CD14-positive monocyte (primary cell): ENCODE results near the gene DYSF. TPM values are rescaled to one million over a fixed set of nuclear protein-coding genes. Genes with fewer than 3 reads are reported as not detected.

Source experiments
- DNase-seq, 3 donors: peaks; one replicate each; pipeline ENCODE4 v3.0.0-alpha.2; 2011 to 2022
- H2AFZ ChIP-seq: 2 replicates; pipeline ENCODE4 v1.6.0; 2012; ENCODE audit warnings: mild to moderate bottlenecking, low read depth, low read length, inconsistent platforms; ENCODE audit not compliant: insufficient read depth, poor library complexity, severe bottlenecking
- H3K27ac ChIP-seq, 2 donors: 1 replicate in 1 of 2; 2 replicates in 1 of 2; pipeline ENCODE4 v1.5.1; 2012 to 2013; ENCODE audit warnings: low read length in 2 of 2, control low read depth in 1 of 2, inconsistent platforms in 1 of 2, low read depth in 1 of 2, mild to moderate bottlenecking in 1 of 2
- H3K27me3 ChIP-seq, 2 donors: one replicate each; pipeline versions ENCODE4 v1.6.0 to v1.6.1; 2011 to 2013; ENCODE audit warnings: low read length in 2 of 2; ENCODE audit not compliant: control insufficient read depth in 2 of 2, insufficient read depth in 2 of 2
- H3K36me3 ChIP-seq, 2 donors: replicated peaks in 1 of 2; 1 replicate in 1 of 2; 2 replicates in 1 of 2; pipeline versions ENCODE4 v1.5.1 to v1.6.1; 2012 to 2013; ENCODE audit warnings: low read length in 2 of 2, control low read depth in 1 of 2, inconsistent platforms in 1 of 2, mild to moderate bottlenecking in 1 of 2; ENCODE audit not compliant: insufficient read depth in 2 of 2, control insufficient read depth in 1 of 2
- H3K4me1 ChIP-seq, 2 donors: 1 replicate in 1 of 2; 2 replicates in 1 of 2; pipeline versions ENCODE4 v1.5.1 to v1.6.1; 2012 to 2013; ENCODE audit warnings: low read length in 2 of 2, control low read depth in 1 of 2, inconsistent platforms in 1 of 2, mild to moderate bottlenecking in 1 of 2, moderate library complexity in 1 of 2; ENCODE audit not compliant: insufficient read depth in 2 of 2, control insufficient read depth in 1 of 2
- H3K4me2 ChIP-seq: replicated peaks from 2 replicates; pipeline ENCODE3; 2012; ENCODE audit warnings: low read length, moderate library complexity, mild to moderate bottlenecking; ENCODE audit not compliant: poor library complexity, severe bottlenecking; ENCODE audit errors: extremely low read depth
- H3K4me3 ChIP-seq, 3 experiments: fragments of 200-600 bp in 1 of 3; sonication (generic) in 1 of 3; replicated peaks in 1 of 3; 1 replicate in 2 of 3; 2 replicates in 1 of 3; pipeline ENCODE4 v1.5.1; 2011 to 2013; ENCODE audit warnings: low read length in 3 of 3, mild to moderate bottlenecking in 3 of 3, control low read depth in 2 of 3, low read depth in 2 of 3, inconsistent platforms in 1 of 3, moderate library complexity in 1 of 3
- H3K79me2 ChIP-seq: 2 replicates; pipeline ENCODE4 v1.6.0; 2012; ENCODE audit warnings: mild to moderate bottlenecking, control low read depth, inconsistent platforms, low read length, moderate library complexity; ENCODE audit not compliant: insufficient read depth
- H3K9ac ChIP-seq: 2 replicates; pipeline ENCODE4 v1.6.0; 2017; ENCODE audit warnings: low read length, mild to moderate bottlenecking; ENCODE audit not compliant: insufficient read depth, poor library complexity, severe bottlenecking
- H3K9me3 ChIP-seq, 2 donors: replicated peaks in 1 of 2; 1 replicate in 1 of 2; 2 replicates in 1 of 2; pipeline versions ENCODE4 v1.5.1 to v1.6.1; 2012 to 2013; ENCODE audit warnings: low read length in 2 of 2, control low read depth in 1 of 2; ENCODE audit not compliant: control insufficient read depth in 1 of 2, insufficient read depth in 1 of 2
- H4K20me1 ChIP-seq: 2 replicates; pipeline ENCODE4 v1.6.0; 2012; ENCODE audit warnings: mild to moderate bottlenecking, low read length, control low read depth, moderate library complexity; ENCODE audit not compliant: insufficient read depth
- H3K27ac Mint-ChIP-seq, 7 donors: one replicate each; pipeline ENCODE4 v1.8.0; 2020; ENCODE audit warnings: mild to moderate bottlenecking in 7 of 7, mixed read lengths in 7 of 7, moderate library complexity in 6 of 7, inconsistent platforms in 2 of 7
- H3K27me3 Mint-ChIP-seq, 3 donors: one replicate each; pipeline ENCODE4 v1.8.0; 2021 to 2022; ENCODE audit warnings: low read depth in 3 of 3, mild to moderate bottlenecking in 3 of 3, mixed read lengths in 3 of 3, moderate library complexity in 3 of 3, inconsistent platforms in 1 of 3
- H3K36me3 Mint-ChIP-seq, 2 donors: one replicate each; pipeline ENCODE4 v1.8.0; 2020; ENCODE audit warnings: mixed read lengths in 2 of 2, inconsistent platforms in 1 of 2, mild to moderate bottlenecking in 1 of 2
- H3K4me1 Mint-ChIP-seq: one replicate; pipeline ENCODE4 v1.8.0; 2020; ENCODE audit warnings: mild to moderate bottlenecking, mixed read lengths
- H3K4me3 Mint-ChIP-seq, 2 donors: one replicate each; pipeline ENCODE4 v1.8.0; 2020; ENCODE audit warnings: mild to moderate bottlenecking in 2 of 2, mixed read lengths in 2 of 2, moderate library complexity in 1 of 2
- H3K9me3 Mint-ChIP-seq, 7 donors: one replicate each; pipeline ENCODE4 v1.8.0; 2020 to 2022; ENCODE audit warnings: mixed read lengths in 7 of 7, mild to moderate bottlenecking in 6 of 7, moderate library complexity in 6 of 7, inconsistent platforms in 2 of 7
- WGBS: methylation state at CpG from one replicate; pipeline ENCODE4 v1.1.5; 2013; ENCODE audit warnings: missing lambda C conversion rate; ENCODE audit not compliant: insufficient coverage; 5-methylcytosine and 5-hydroxymethylcytosine counted together
- intact Hi-C, 2 donors: fragments of 100-400 bp; cut with micrococcal nuclease; formaldehyde crosslinking; loops; one replicate each; pipeline versions ENCODE4 v1.15.0 to v1.15.1; 2023
- polyA plus RNA-seq, 3 donors: library from polyadenylated mRNA; depleted of rRNA in 1 of 3; unstranded in 2 of 3; stranded (reverse) in 1 of 3; fragments of 300-500 nt in 2 of 3; fragments of >200 nt in 1 of 3; fragmentation: Illumina TruSeq in 2 of 3; gene quantifications; 1 replicate in 2 of 3; 2 replicates in 1 of 3; pipeline ENCODE4 v1.2.3, GENCODE V29; 2012 to 2021
- TF ChIP-seq, protein P1 (sequence below): fragments of 200-600 bp; IDR thresholded peaks from one replicate; pipeline ENCODE4 v1.8.0; 2022; ENCODE audit warnings: antibody characterized with exemption, mild to moderate bottlenecking

DYSF gene
- polyA plus RNA-seq, 3 donors = 16.1 to 72.5 (median 31.2) TPM

DNA sequence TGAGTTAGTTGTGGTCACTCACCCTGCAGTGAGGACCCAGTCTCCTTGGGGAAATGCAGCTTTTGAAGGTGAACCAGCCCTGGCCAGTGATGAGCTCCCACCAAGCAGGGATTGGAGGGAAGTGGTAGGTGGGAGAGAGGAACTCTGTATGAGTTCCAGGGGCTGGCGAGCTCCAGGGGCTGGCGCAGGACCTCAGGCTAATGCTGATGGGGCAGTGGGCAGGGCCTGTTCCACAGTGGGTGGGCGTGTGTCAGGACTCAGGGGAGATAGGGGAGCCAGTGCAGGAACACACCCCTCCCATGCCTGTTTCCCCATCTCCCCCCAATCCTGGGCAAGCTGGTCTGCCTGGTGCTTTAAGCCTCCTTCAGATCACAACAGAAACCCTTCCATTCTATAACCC lies 208.4 kb downstream of the DYSF start:
- WGBS = 75% methylated on average over 1 of the region's 3 CpGs
- Histone ChIP-seq H3K4me3 (no peak overlapping the region), H3K27ac (no peak overlapping the region), H3K4me1 (no peaks in the 10 kb centered on the region), H3K27me3 (no peaks in the 10 kb centered on the region), H3K36me3 (peaks cover 66 to 100% of the 10 kb centered on the region in 2 donors), H4K20me1 (peaks cover 33% of the 10 kb centered on the region), H3K9me3 (peaks cover 9 to 15% of the 10 kb centered on the region in 2 donors), H3K9ac (no peak overlapping the region), H3K4me2 (no peak overlapping the region), H2AFZ (no peak overlapping the region), H3K79me2 (no peaks in the 10 kb centered on the region)
- peak overlapping the region in 1 of 7 donors; percentile 51 for H3K27ac Mint-ChIP-seq
- H3K4me1 Mint-ChIP-seq = no peaks in the 10 kb centered on the region
- intact Hi-C loops = no loop called here
- TF ChIP-seq, protein P1, sequence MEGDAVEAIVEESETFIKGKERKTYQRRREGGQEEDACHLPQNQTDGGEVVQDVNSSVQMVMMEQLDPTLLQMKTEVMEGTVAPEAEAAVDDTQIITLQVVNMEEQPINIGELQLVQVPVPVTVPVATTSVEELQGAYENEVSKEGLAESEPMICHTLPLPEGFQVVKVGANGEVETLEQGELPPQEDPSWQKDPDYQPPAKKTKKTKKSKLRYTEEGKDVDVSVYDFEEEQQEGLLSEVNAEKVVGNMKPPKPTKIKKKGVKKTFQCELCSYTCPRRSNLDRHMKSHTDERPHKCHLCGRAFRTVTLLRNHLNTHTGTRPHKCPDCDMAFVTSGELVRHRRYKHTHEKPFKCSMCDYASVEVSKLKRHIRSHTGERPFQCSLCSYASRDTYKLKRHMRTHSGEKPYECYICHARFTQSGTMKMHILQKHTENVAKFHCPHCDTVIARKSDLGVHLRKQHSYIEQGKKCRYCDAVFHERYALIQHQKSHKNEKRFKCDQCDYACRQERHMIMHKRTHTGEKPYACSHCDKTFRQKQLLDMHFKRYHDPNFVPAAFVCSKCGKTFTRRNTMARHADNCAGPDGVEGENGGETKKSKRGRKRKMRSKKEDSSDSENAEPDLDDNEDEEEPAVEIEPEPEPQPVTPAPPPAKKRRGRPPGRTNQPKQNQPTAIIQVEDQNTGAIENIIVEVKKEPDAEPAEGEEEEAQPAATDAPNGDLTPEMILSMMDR = no peak
- DNase-seq = no peak
- peaks cover 16 to 23% (median 20%) of the 10 kb centered on the region in 7 donors for H3K9me3 Mint-ChIP-seq
- no peak overlapping the region for H3K4me3 Mint-ChIP-seq
- H3K36me3 Mint-ChIP-seq = peaks cover 48 to 70% of the 10 kb centered on the region in 2 donors
- peaks cover 0 to 3% (median 0%) of the 10 kb centered on the region in 3 donors for H3K27me3 Mint-ChIP-seq

GRCh38 chr2:71662665-71663394 lies 209.5 kb downstream of the DYSF start:
- Mint-ChIP-seq H3K4me3 (no peak overlapping the region), H3K36me3 (peaks cover 38 to 71% of the 10 kb centered on the region in 2 donors), H3K27ac (no peak overlapping the region), H3K4me1 (no peaks in the 10 kb centered on the region), H3K9me3 (peaks cover 7 to 15% (median 11%) of the 10 kb centered on the region in 7 donors), H3K27me3 (peaks cover 0 to 3% (median 1%) of the 10 kb centered on the region in 3 donors)
- H3K36me3 ChIP-seq = peaks cover 73 to 100% of the 10 kb centered on the region in 2 donors
- intact Hi-C loops = no loop called here
- DNase-seq = no peak
- TF ChIP-seq, protein P1 = no peak
- peaks cover 0 to 7% of the 10 kb centered on the region in 2 donors for H3K9me3 ChIP-seq
- WGBS = 85% methylated on average over 18 of the region's 18 CpGs
- peaks cover 33% of the 10 kb centered on the region for H4K20me1 ChIP-seq
- H3K27ac ChIP-seq = no peak overlapping the region
- H3K4me3 ChIP-seq = no peak overlapping the region
- H3K27me3 ChIP-seq = no peaks in the 10 kb centered on the region
- no peaks in the 10 kb centered on the region for H3K79me2 ChIP-seq
- no peak overlapping the region for H3K4me2 ChIP-seq
- H3K4me1 ChIP-seq = no peaks in the 10 kb centered on the region
- no peak overlapping the region for H3K9ac ChIP-seq
- H2AFZ ChIP-seq = no peak overlapping the region
